Loucy (cell line): ENCODE results near the gene NFKB2.

ENCODE experiments used
- H2AFZ ChIP-seq: fragments of 200-600 bp; sonication (generic); 2 replicates; pipeline ENCODE4 v1.6.0; 2016; ENCODE audit warnings: antibody characterized with exemption, mild to moderate bottlenecking, low read length, moderate library complexity
- H3F3A ChIP-seq: fragments of 200-600 bp; 2 replicates; pipeline ENCODE4 v1.6.0; 2016; ENCODE audit warnings: antibody characterized with exemption, low read depth, mild to moderate bottlenecking
- H3K27me3 ChIP-seq: fragments of 200-600 bp; sonication (generic); 2 replicates; pipeline ENCODE4 v1.6.1; 2014; ENCODE audit warnings: low read length, mild to moderate bottlenecking; ENCODE audit not compliant: insufficient read depth, poor library complexity, severe bottlenecking
- H3K36me3 ChIP-seq: fragments of 200-600 bp; sonication (generic); 2 replicates; pipeline ENCODE4 v1.6.1; 2016; ENCODE audit warnings: low read length; ENCODE audit not compliant: insufficient read depth
- H3K4me1 ChIP-seq: fragments of 200-600 bp; sonication (generic); 2 replicates; pipeline ENCODE4 v1.5.1; 2014; ENCODE audit warnings: low read length, mild to moderate bottlenecking; ENCODE audit not compliant: insufficient read depth, poor library complexity, severe bottlenecking
- H3K4me2 ChIP-seq: fragments of 200-600 bp; sonication (generic); 2 replicates; pipeline ENCODE4 v1.6.0; 2014; ENCODE audit warnings: antibody characterized with exemption, low read length, low read depth, mild to moderate bottlenecking; ENCODE audit not compliant: poor library complexity, severe bottlenecking
- H3K4me3 ChIP-seq: fragments of 200-600 bp; sonication (generic); 2 replicates; pipeline ENCODE4 v1.5.1; 2014; ENCODE audit warnings: low read length, mild to moderate bottlenecking, mixed read lengths; ENCODE audit not compliant: poor library complexity, severe bottlenecking
- H3K79me2 ChIP-seq: fragments of 200-600 bp; sonication (generic); 2 replicates; pipeline ENCODE4 v1.6.1; 2014; ENCODE audit warnings: low read length; ENCODE audit not compliant: insufficient read depth
- H3K9ac ChIP-seq: fragments of 200-600 bp; sonication (generic); 2 replicates; pipeline ENCODE4 v1.6.0; 2014; ENCODE audit warnings: mild to moderate bottlenecking, low read depth, low read length, moderate library complexity; ENCODE audit not compliant: poor library complexity, severe bottlenecking
- H3K9me2 ChIP-seq: fragments of 200-600 bp; sonication (generic); replicated peaks from 2 replicates; pipeline ENCODE4 v1.6.1; 2016; ENCODE audit warnings: low read depth, low read length, mixed read lengths
- H3K9me3 ChIP-seq: fragments of 200-600 bp; sonication (generic); 2 replicates; pipeline ENCODE4 v1.6.1; 2014; ENCODE audit warnings: mild to moderate bottlenecking, antibody characterized with exemption, low read length, low read depth; ENCODE audit not compliant: insufficient read depth
- H4K20me1 ChIP-seq: fragments of 200-600 bp; sonication (generic); 2 replicates; pipeline ENCODE4 v1.6.0; 2014; ENCODE audit warnings: antibody characterized with exemption, low read length, mild to moderate bottlenecking; ENCODE audit not compliant: insufficient read depth, poor library complexity, severe bottlenecking
- CTCF ChIP-seq: fragments of 200-600 bp; sonication (generic); conservative IDR thresholded peaks from 2 replicates; pipeline ENCODE4 v1.5.1; 2014; ENCODE audit warnings: mild to moderate bottlenecking, antibody characterized with exemption, low read length
- EZH2phosphoT487 ChIP-seq: fragments of 200-600 bp; IDR thresholded peaks from 2 replicates; pipeline ENCODE4 v1.6.1; 2018; ENCODE audit warnings: antibody characterized with exemption, mild to moderate bottlenecking, moderate library complexity, borderline replicate concordance

The NFKB2 gene

GRCh38 chr10:102382871-102383270 lies 12.6 kb upstream of the NFKB2 start:
- Histone ChIP-seq H3K36me3 (peaks cover 46% of the 10 kb centered on the region; the same call in 1 of the 2 replicates), H3K79me2 (no peaks in the 10 kb centered on the region), H3K9ac (no peak overlapping the region), H3K4me3 (no peak overlapping the region), H3F3A (no peaks in the 10 kb centered on the region), H4K20me1 (no peaks in the 10 kb centered on the region), H3K27me3 (no peaks in the 10 kb centered on the region), H3K4me2 (no peak overlapping the region), H2AFZ (no peak overlapping the region), H3K4me1 (no peaks in the 10 kb centered on the region), H3K9me2 (no peaks in the 10 kb centered on the region), H3K9me3 (no peaks in the 10 kb centered on the region)
- TF ChIP-seq CTCF (no peak), EZH2phosphoT487 (no peak)

GRCh38 chr10:102384053-102384452 lies 11.5 kb upstream of the NFKB2 start:
- Histone ChIP-seq H4K20me1 (no peaks in the 10 kb centered on the region), H3K4me3 (no peak overlapping the region), H3K9ac (no peak overlapping the region), H3K9me2 (no peaks in the 10 kb centered on the region), H3K79me2 (no peaks in the 10 kb centered on the region), H3F3A (no peaks in the 10 kb centered on the region), H3K36me3 (peaks cover 36% of the 10 kb centered on the region; the same call in 1 of the 2 replicates), H3K27me3 (no peaks in the 10 kb centered on the region), H3K4me2 (no peak overlapping the region), H2AFZ (no peak overlapping the region), H3K9me3 (no peaks in the 10 kb centered on the region), H3K4me1 (no peaks in the 10 kb centered on the region)
- TF ChIP-seq EZH2phosphoT487 = no peak
- TF ChIP-seq CTCF = peak; percentile 52

GRCh38 chr10:102384606-102385429 lies 10.7 kb upstream of the NFKB2 start:
- Histone ChIP-seq H2AFZ (no peak overlapping the region), H3K27me3 (no peaks in the 10 kb centered on the region), H3F3A (no peaks in the 10 kb centered on the region), H4K20me1 (no peaks in the 10 kb centered on the region), H3K4me3 (no peak overlapping the region), H3K36me3 (peaks cover 29% of the 10 kb centered on the region; the same call in 1 of the 2 replicates), H3K4me2 (no peak overlapping the region), H3K9ac (no peak overlapping the region), H3K9me3 (no peaks in the 10 kb centered on the region), H3K9me2 (no peaks in the 10 kb centered on the region), H3K79me2 (no peaks in the 10 kb centered on the region), H3K4me1 (no peaks in the 10 kb centered on the region)
- TF ChIP-seq EZH2phosphoT487 = no peak
- TF ChIP-seq CTCF = no peak
